ENCODE data around the gene PTPN7.

The PTPN7 gene

DNA sequence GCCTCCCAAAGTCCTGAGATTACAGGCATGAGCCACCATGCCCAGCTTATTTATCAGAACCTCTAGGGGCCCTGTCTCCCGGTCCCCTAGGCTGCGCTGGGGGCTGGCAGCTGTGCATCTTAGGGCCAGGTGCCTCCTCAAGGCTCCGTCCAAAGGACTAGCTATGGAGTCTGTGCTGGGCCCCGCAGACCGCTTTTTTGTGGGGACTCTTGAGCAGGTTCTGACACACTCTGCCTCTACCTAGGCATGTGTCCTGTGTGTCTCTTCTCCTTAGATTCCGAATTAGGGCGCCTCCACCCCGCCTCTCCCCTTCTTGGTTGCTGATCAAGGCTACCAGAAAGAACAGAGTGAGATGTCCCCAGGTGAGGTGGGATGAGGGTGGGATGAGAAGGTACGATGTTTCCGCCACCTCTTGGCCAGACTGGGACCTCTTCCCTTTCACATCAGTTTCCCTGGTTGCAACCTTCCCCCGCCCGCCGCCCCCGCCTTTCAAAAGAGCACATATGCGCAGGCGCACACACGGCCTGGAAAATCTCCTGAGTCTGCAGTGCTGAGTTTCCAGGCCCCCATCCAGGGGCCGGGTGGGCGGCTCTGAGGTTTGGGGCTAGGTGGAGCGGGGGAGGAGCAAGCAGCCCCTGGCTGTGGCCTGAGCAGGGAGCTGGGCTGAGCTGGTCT, 5.0 kb upstream of the PTPN7 start:
- Histone ChIP-seq H3K27me3 (ENCODE audit: insufficient read depth, poor library complexity, severe bottlenecking) (no peaks in the 10 kb centered on the region), H3K4me3 (ENCODE audit: severe bottlenecking) (no peak overlapping the region), H3K4me1 (ENCODE audit: insufficient read depth, poor library complexity, severe bottlenecking) (no peaks in the 10 kb centered on the region), H3K9me3 (ENCODE audit: severe bottlenecking) (no peaks in the 10 kb centered on the region), H3K36me3 (ENCODE audit: low read depth) (no peaks in the 10 kb centered on the region), H3K27ac (ENCODE audit: poor library complexity, severe bottlenecking) (no peak overlapping the region)
- DNase-seq (ENCODE audit: low spot score) (peak; percentile 42), ATAC-seq (ENCODE audit: low read depth) (no peak)
- TF ChIP-seq, protein P1, sequence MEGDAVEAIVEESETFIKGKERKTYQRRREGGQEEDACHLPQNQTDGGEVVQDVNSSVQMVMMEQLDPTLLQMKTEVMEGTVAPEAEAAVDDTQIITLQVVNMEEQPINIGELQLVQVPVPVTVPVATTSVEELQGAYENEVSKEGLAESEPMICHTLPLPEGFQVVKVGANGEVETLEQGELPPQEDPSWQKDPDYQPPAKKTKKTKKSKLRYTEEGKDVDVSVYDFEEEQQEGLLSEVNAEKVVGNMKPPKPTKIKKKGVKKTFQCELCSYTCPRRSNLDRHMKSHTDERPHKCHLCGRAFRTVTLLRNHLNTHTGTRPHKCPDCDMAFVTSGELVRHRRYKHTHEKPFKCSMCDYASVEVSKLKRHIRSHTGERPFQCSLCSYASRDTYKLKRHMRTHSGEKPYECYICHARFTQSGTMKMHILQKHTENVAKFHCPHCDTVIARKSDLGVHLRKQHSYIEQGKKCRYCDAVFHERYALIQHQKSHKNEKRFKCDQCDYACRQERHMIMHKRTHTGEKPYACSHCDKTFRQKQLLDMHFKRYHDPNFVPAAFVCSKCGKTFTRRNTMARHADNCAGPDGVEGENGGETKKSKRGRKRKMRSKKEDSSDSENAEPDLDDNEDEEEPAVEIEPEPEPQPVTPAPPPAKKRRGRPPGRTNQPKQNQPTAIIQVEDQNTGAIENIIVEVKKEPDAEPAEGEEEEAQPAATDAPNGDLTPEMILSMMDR (IDR thresholded peaks at IDR 0.05; ENCODE audit: poor library complexity, severe bottlenecking), result no peak

DNA sequence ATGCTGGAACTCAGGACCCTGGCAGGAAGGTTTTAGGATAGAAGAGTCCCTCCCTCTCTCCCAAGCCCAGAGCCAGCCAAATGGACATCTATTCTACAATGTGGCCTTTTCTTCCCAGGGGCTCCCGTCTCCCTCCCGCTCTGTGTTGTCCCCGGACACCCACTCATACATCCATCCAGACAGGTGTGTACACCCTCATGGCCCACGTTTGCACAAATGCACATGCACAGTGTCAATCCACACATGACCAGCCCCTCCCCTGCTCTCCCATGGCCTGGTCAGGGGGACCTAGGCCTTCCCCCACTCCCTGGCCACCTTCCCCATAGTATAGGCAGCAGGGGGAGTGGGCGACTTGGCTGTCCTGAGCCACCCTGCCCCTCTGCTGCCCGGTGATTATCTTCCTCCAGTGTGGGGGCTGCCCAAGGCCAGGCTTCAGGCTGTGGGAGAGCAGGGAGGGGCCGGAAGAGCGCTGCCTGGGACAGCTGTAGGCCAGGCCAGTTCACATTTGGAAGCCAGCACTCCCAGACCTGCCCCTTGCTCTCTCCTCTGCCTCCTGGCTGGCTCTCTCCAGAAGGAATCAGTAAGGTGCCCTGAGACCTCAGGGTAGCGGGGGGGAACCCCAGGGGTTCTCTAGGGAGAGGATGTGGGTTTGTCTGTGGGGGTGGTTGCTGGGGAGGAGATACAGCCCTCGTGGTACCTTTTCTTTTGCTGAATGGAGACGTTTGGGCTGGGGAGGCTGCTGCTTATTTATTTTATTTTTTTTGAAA, 4.1 kb upstream of the PTPN7 start:
- Histone ChIP-seq H3K4me3 (ENCODE audit: severe bottlenecking) (no peak overlapping the region), H3K4me1 (ENCODE audit: insufficient read depth, poor library complexity, severe bottlenecking) (no peaks in the 10 kb centered on the region), H3K27me3 (ENCODE audit: insufficient read depth, poor library complexity, severe bottlenecking) (no peaks in the 10 kb centered on the region), H3K36me3 (ENCODE audit: low read depth) (no peaks in the 10 kb centered on the region), H3K9me3 (ENCODE audit: severe bottlenecking) (no peaks in the 10 kb centered on the region), H3K27ac (ENCODE audit: poor library complexity, severe bottlenecking) (no peak overlapping the region)
- TF ChIP-seq, protein P1 (IDR thresholded peaks at IDR 0.05; ENCODE audit: poor library complexity, severe bottlenecking), result no peak
- no peak for ATAC-seq (ENCODE audit: low read depth)
- DNase-seq (ENCODE audit: low spot score), result no peak

DNA sequence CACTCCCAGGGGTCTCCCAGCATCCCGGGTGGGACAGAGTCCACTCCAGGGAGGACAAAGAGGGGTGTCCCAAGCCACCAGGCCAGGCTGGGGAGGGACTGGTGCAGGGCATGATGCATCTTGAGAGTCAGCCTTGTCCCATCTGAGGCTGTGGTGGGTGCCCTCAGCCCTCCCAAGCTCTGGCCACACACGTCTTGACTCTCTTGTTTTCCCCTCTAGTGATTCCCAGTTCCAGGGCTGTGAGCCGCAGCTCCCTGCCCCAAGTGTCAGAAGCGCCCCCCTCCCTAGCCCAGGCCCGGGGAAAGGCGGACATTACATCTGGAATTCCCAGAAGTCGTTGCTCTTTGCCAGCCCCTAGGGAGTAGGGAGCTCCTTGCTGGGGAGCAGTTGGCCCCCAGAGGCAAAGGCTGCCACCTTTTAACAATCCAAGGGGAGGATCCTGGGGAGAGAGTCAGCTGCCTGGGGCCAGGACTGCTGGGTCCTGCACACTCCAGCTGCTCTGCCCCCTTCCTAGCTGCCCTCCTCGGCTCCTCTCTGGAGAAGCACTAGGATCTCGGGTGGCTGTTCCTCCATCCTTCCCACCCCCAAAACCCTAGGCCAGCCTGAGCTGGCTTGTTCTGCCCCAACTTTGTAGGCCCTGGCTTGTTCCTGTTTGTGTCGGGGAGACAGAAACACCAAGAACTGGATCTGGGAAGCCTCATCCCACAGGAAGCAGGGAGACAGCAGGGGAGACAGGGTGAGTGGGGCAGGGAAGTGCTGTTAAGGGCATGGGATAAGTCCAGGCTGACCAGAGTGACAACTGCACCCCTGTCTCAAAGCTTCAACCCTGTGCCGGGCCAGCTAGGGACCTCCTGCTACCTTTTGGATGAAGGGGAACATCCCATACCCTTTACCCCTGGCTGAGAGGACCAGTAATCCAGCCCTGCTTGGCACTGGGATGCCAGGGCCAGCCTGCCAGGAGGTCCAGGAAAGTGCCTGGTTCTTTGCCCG, 3.2 kb upstream of the PTPN7 start:
- H3K4me3 ChIP-seq (ENCODE audit: severe bottlenecking), result no peak overlapping the region
- DNase-seq (ENCODE audit: low spot score) (no peak), ATAC-seq (ENCODE audit: low read depth) (no peak)
- TF ChIP-seq, protein P1 (IDR thresholded peaks at IDR 0.05; ENCODE audit: poor library complexity, severe bottlenecking), result no peak
- H3K36me3 ChIP-seq (ENCODE audit: low read depth), result no peaks in the 10 kb centered on the region
- H3K27ac ChIP-seq (ENCODE audit: poor library complexity, severe bottlenecking), result no peak overlapping the region
- H3K27me3 ChIP-seq (ENCODE audit: insufficient read depth, poor library complexity, severe bottlenecking), result no peaks in the 10 kb centered on the region
- H3K4me1 ChIP-seq (ENCODE audit: insufficient read depth, poor library complexity, severe bottlenecking), result no peaks in the 10 kb centered on the region
- no peaks in the 10 kb centered on the region for H3K9me3 ChIP-seq (ENCODE audit: severe bottlenecking)

DNA sequence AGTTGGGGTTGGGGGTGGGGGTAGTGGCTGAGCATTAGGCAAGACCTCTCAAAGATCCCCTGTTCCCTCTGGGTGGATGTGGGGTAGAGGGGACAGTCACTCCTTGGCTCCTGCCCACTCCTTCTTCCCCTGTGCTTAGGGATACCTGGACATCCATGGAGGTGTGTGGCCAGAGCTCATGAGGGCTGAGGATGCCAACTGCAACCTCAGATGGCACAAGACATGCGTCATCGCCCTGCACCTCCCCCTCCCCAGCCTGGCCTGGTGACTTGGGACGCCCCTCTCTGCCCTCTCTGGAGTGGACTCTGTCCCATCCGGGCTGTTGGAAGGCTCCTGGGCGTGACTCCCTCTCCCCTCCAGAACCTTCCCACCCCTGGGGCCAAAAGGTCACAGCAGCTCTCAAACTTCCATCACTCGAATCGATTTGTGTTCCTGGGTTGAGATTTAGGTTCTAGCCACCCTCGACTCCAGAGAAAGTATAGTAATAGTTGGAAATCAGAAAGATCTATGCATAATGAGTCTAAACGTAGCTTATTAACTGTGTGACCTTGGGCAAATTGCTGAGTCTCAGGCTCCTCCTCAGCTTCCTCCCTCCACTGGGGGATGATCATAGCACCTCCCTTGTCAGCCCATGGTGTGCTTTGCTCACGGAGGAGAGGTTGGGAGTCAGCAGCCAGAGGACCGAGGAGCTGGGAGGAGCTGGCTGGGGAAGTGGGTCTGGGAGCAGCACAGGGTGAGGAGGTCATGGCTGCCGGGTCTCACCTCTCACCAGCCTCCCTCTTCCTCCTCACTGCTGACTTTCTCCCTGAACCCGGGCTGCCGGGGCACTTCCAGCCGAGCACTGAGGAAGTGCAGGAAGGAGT, 2.2 kb upstream of the PTPN7 start:
- Histone ChIP-seq H3K4me1 (ENCODE audit: insufficient read depth, poor library complexity, severe bottlenecking) (no peaks in the 10 kb centered on the region), H3K27me3 (ENCODE audit: insufficient read depth, poor library complexity, severe bottlenecking) (no peaks in the 10 kb centered on the region), H3K4me3 (ENCODE audit: severe bottlenecking) (no peak overlapping the region), H3K36me3 (ENCODE audit: low read depth) (no peaks in the 10 kb centered on the region), H3K9me3 (ENCODE audit: severe bottlenecking) (no peaks in the 10 kb centered on the region), H3K27ac (ENCODE audit: poor library complexity, severe bottlenecking) (no peak overlapping the region)
- TF ChIP-seq, protein P1 (IDR thresholded peaks at IDR 0.05; ENCODE audit: poor library complexity, severe bottlenecking), result no peak
- no peak for DNase-seq (ENCODE audit: low spot score)
- ATAC-seq (ENCODE audit: low read depth), result no peak
